ELR (cell line): ENCODE measurements around the gene OBSL1.

Source experiments
- DNase-seq: peaks from one replicate; pipeline ENCODE4 v3.0.0-alpha.2; 2015; ENCODE audit warnings: low read depth

The OBSL1 gene

DNA sequence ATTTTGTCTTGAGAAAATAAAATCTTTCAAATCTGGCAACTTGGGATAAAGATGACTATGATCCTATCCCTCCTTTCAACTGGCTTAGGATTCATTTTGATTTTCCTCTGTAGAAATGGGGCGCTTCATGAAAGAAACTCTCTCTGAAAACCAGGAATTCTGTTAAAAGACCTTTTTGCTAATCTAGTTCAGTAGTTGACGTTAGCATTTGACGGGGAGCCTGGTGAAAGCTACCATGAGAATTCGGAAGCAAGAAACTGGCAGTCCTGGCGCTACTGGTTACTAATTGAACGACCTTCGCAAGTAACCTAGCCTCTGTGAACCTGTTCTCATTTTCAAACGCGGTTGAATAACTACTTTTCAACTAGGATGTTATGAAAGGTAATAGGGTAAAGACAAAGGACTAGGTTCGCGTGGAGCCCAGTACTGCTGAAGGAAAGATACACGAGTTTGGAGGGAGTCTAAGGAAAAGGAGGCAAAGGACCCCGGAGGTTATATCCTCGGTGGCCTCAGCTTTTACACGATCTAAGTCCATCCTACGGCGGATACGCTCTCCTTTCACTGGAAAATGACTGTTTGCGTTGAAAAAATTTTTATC, 25.7 kb upstream of the OBSL1 start:
- no peak for DNase-seq

DNA sequence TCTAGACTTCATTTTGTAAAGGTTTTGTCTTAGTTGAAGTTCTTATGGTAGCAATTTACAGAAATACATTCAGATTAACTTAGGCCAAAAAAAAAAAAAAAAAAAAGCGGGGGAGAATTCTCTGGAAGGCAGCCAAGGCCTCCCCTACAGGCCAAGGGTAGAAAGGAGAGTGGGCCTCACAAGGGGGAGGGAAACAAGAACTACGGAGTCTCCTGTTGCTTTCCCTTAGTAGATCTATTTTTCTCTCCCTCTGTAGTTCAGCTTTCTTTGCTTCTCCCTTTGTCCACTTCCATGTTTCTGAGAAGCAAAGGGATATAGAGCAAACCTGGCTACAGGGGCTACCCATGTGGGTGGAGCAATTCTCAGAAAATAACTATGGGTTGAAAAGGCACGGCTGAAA, 23.9 kb upstream of the OBSL1 start:
- peak; percentile 36 for DNase-seq

DNA sequence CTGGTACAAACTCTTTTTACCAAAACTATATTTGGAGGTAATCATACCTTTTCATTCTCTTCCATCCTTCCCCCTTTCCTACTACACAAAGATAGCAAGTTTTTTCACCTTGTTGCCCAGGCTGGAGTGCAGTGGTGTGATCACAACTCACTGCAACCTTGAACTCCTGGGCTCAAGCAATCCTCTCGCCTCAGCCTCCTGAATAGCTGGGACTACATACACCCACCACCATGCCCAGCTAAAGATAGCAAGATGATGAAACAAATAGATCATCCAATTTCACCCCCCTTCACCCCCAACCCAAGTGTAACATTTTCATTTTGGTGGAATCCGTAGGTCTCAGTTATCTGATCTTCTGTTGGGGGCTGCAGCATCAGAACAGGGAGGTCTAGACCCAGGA, 21.8 kb upstream of the OBSL1 start:
- no peak for DNase-seq

DNA sequence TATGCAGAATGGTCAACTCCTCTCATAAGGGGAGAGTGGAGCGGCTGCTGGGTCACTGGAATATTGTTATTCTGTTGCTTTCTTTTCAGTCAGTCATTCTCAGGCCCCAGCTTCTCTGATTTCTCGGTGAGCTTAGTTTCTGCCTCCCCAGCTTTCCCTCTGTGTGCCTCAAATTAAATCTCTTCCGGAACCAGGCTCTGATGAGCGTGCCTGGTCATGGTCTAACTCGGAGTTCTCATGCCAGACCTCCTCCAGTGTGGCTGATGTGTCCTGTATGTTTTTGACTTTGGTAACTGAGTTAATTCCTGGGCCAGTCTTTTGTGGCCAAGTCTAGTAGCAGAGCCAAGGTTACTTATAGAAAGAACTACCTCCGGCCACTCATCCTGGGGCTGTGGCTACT, 21.4 kb upstream of the OBSL1 start:
- no peak for DNase-seq

DNA sequence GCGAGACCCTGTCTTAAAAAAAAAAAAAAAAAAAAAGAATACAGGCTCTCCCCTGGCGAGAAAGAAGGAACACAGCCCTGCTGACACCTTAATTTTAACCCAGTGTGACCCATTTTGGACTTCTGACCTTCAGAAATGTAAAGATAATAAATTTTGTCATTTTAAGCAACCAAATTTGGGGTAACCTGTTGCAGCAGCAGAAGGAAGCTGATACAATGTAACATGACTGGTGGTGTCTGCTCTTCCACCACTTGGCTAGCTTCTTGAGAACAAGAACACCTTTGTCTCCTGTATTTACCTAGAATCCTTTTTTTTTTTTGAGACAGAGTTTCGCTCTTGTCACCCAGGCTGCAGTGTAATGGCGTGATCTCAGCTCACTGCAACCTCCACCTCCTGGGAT, 19.8 kb upstream of the OBSL1 start:
- no peak for DNase-seq

- no peak for DNase-seq
These were observed 10.0 kb upstream of the OBSL1 start for GRCh38 chr2:219581346-219581745.

- no peak for DNase-seq
These were observed 7.7 kb upstream of the OBSL1 start for GRCh38 chr2:219578811-219579613.

- no peak for DNase-seq
These were observed 5.4 kb upstream of the OBSL1 start for GRCh38 chr2:219576505-219577388.

- no peak for DNase-seq
These were observed 4.5 kb upstream of the OBSL1 start for GRCh38 chr2:219575566-219576504.

DNA sequence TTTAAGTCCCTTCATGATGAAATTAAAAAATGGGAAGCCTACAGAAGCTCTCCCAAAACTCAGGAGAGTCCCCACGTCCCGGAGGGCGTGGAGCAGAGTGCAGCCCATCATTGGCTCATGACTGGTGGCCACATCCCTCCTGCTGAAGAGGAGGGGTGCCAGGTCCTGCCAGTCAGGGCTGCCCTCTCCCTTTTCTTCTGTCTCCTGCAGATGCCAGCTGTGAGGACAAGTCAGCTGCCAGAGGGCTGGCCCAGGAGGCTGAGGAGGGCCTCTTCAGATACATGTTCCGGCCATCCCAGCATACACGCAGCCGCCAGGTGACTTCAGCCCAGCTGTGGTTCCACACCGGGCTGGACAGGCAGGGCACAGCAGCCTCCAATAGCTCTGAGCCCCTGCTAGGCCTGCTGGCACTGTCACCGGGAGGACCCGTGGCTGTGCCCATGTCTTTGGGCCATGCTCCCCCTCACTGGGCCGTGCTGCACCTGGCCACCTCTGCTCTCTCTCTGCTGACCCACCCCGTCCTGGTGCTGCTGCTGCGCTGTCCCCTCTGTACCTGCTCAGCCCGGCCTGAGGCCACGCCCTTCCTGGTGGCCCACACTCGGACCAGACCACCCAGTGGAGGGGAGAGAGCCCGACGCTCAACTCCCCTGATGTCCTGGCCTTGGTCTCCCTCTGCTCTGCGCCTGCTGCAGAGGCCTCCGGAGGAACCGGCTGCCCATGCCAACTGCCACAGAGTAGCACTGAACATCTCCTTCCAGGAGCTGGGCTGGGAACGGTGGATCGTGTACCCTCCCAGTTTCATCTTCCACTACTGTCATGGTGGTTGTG, 3.4 kb upstream of the OBSL1 start:
- no peak for DNase-seq

DNA sequence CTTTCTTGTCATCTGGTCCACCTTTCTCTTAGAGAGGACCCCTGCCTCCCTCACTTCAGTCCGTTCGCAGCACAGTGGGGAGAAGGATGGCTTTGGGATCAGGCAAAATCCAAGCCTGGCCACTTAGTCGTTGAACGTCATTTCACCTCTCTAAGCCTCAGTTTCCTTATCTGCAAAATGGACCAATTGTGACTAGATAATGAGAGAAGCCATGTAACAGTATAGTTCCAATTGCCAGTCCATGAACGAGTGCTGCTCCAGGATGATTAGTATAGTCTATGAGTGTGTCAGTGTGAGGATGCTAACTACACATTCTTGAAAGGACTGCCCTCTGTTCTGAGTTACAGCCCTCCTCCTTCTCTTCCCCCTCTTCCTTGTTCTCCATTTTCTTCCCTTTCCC, 1.8 kb upstream of the OBSL1 start:
- DNase-seq, result no peak

DNA sequence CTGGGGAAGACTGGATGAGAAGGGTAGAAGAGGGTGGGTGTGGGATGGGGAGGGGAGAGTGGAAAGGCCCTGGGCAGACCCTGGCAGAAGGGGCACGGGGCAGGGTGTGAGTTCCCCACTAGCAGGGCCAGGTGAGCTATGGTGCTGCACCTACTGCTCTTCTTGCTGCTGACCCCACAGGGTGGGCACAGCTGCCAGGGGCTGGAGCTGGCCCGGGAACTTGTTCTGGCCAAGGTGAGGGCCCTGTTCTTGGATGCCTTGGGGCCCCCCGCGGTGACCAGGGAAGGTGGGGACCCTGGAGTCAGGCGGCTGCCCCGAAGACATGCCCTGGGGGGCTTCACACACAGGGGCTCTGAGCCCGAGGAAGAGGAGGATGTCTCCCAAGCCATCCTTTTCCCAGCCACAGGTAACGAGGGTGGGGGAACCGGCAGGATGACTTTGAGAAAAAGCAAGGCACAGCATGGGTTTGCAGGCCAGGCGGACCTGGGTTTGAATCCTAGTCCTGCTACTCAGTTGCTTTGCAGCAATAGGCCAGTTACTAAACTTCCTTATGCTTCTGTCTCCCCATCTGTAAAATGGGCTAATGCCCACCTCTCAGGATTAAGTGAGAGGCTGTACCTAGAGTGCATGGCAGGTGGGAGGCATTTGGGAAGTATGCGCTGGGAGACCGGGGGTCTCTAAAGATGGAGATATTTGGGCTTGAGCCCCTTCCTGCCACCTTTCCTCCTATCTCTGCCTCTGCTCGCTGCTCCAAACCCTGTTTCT, 1.1 kb upstream of the OBSL1 start, which contains the start of gene INHA:
TSS of gene INHA (plus strand) at position 74 of the 765 bp plus-strand sequence. CDS start at position 139, 65 bp downstream.
- no peak for DNase-seq

- DNase-seq, result peak; percentile 40
These were observed 422 bp downstream of the OBSL1 start for GRCh38 chr2:219570924-219571310.

GRCh38 chr2:219570194-219570923, 980 bp downstream of the OBSL1 start:
- DNase-seq, result peak; percentile 53

GRCh38 chr2:219569635-219570034, 1.7 kb downstream of the OBSL1 start:
- no peak for DNase-seq

- no peak for DNase-seq
These were observed 2.3 kb downstream of the OBSL1 start for GRCh38 chr2:219569041-219569440.

GRCh38 chr2:219567791-219568361, 3.5 kb downstream of the OBSL1 start:
- no peak for DNase-seq

- no peak for DNase-seq
These were observed 4.2 kb downstream of the OBSL1 start for GRCh38 chr2:219567131-219567530.

GRCh38 chr2:219566640-219567039, 4.7 kb downstream of the OBSL1 start:
- no peak for DNase-seq
